GM15510 (cell line): ENCODE measurements around the gene UGT2A2.

ENCODE experiments used
- POLR2A ChIP-seq: IDR thresholded peaks from 3 replicates; pipeline ENCODE4 v1.6.1; 2011; ENCODE audit warnings: borderline replicate concordance; ENCODE audit not compliant: insufficient read length; ENCODE audit errors: extremely low read depth

The UGT2A2 gene

GRCh38 chr4:69639542-69639941, at the start of gene UGT2A2:
UGT2A2 (minus strand) TSS chr4:69639642; CDS start chr4:69639640, 2 bp downstream.
- TF ChIP-seq POLR2A: no peak

DNA sequence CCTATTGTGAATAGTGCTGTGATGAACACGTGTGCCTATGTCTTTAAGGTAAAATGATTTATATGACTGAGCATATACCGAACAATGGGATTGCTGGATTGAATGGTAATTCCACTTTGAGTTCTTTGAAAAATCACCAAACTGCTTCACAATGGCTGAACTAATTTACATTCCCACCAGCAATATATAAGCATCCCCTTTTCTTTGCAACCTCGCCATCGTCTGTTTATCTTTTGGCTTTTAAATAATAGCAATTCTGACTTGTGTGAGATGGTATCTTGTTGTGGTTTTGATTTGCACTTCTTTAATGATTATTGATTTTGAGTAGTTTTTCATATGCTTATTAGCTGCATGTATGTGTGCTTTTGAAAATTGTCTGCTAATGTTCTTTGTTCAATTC, 45.4 kb upstream of the UGT2A2 start:
- TF ChIP-seq POLR2A: no peak

DNA sequence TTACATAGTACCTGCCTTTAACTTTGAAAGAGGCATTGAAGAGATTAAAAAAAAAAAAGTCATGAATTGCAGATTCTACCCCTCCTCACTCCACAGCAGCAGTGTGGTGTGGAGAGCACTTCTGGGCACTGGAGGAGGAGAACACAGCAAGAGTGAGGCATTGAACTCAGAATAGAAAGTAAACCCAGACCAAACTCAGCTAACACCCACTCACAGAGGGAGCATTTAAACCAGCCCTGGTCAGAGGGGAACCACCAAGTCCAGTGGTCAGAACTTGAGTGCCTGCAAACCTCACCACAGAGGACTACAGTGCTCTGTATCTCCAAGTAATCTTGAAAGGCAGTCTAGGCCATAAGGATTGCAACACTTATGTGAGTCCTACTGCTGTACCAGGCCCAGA, 29.2 kb upstream of the UGT2A2 start:
- no peak for TF ChIP-seq POLR2A

DNA sequence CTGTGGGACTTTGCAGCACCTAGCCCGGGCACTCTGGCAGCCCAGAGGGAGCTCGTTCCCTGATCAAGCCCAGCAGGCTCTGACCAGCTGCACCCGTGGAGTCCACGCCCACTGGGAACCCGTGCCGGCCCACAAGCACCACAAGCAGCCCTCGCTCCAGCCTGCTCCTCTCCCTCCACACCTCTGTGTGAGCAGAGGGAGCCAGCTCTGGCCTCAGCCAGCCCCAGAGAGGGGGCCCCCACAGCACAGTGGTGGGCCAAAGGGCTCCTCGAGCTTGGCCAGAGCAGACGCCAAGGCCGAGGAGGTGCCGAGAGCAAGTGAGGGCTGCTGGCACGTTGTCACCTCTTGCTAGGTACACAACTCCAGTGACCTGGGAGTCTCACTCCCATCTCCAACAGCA, 18.7 kb upstream of the UGT2A2 start:
- TF ChIP-seq POLR2A: no peak

DNA sequence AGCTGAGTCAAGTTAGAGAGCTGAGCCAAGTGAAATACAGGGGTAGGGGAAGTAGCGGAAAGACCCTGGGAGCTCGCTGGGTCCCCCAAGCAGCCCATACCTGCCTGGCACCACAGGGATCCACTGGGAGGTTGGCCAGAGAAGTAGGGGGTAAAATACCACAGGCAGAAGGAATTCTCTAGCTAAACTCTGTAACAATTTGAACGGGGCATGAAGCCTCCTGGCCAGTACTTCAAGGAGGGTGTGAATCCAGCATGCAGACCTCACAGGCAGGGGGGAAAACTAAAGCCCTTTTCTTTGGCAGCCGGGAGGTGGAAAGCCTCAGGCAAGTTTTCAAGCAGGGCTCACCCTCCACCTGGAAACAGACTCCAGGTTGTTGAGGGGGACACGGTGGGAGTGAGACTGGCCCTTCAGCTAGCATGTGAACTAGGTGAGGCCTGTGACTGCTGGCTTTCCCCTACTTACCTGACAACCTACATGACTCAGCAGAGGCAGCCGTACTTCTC, 17.3 kb upstream of the UGT2A2 start:
- TF ChIP-seq POLR2A: no peak

GRCh38 chr4:69653147-69653546, 13.7 kb upstream of the UGT2A2 start, which contains the start of gene UGT2A1:
UGT2A1 (minus strand) TSS chr4:69653247; CDS start chr4:69647644, 5,603 bp downstream.
- no peak for TF ChIP-seq POLR2A

GRCh38 chr4:69650872-69651271, 11.4 kb upstream of the UGT2A2 start:
- TF ChIP-seq POLR2A: no peak

GRCh38 chr4:69649629-69650028, 10.2 kb upstream of the UGT2A2 start:
- no peak for TF ChIP-seq POLR2A

GRCh38 chr4:69649207-69649606, 9.8 kb upstream of the UGT2A2 start:
- TF ChIP-seq POLR2A: no peak

GRCh38 chr4:69642961-69643360, 3.5 kb upstream of the UGT2A2 start:
- TF ChIP-seq POLR2A: no peak

DNA sequence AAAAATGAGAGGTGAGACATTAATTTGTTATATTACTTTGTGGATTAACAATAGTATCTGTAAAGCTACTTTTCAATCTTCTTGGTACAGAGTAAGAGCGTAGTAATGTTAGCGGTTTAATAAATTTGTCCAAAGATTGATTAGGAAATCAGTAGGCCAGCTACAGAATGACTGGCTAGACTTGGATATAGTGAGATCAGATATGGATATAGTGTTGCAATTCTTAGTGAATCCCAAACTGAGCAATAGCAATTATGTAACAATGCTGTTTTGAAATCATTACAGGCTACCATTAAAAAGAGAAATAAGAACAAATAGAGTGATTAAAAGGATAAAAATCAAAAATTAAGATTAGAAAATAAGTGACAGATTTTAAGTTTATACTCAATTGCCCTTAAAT, 847 bp upstream of the UGT2A2 start:
- no peak for TF ChIP-seq POLR2A

GRCh38 chr4:69617083-69617694, 22.3 kb downstream of the UGT2A2 start:
- TF ChIP-seq POLR2A: no peak

GRCh38 chr4:69610484-69610883, 29.0 kb downstream of the UGT2A2 start:
- TF ChIP-seq POLR2A: no peak

GRCh38 chr4:69601065-69601464, 38.4 kb downstream of the UGT2A2 start:
- TF ChIP-seq POLR2A: no peak

DNA sequence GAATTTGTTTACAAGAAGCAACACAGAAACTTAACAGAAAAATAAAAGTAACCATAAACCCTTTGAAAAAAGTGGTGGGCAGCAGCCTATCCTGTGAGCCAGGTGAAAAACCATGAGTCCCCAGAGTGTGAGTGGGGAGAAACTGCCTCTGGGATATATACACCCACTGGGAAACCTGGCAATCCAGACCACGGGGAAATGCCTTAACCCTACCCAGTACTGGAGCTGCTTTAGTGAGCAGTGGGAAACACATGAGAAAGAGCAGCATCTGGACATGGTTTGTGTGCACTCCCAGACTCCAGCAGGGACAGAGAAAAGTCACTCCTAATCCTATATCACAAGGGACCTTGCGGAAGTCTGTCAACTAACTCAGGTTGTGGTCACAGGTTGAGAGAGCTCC, 39.4 kb downstream of the UGT2A2 start:
- TF ChIP-seq POLR2A: no peak

GRCh38 chr4:69594382-69594781, 45.1 kb downstream of the UGT2A2 start:
- TF ChIP-seq POLR2A: no peak

DNA sequence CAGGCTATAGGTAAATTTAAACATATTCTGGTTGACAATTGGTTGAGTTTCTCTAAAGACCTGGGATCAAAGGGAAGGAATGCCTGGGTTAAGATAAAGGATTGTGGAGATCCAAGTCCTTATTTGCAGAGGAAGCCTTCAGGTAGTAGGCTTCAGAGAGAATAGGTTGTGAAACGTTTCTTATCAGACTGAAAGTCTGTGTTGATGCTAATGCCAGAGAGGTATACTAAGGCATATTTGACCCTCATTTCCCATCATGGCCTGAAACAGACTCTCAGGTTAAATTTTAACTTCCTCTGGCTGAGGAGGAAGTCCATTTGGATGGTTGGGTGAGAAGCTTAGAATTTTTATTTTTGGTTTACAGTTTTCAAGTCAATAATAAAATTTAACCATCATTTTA, 48.1 kb downstream of the UGT2A2 start:
- no peak for TF ChIP-seq POLR2A

DNA sequence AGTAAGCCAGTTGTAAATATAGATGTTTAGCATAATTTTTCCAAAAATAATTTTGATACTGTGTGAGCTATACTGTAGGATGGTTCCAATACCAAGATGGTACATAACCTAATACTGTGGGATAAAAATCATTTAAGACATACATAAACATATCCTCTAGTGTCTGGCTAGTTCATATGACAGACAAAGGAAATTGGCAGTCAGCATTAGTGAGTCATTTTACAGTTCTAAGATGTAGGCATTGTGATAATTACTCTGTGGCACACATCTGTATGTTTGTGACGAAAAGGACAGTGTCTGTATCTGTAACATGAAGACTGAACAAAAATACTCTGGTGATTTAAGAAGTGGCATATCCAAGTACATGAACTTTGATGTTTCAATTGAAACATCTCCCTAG, 49.6 kb downstream of the UGT2A2 start:
- no peak for TF ChIP-seq POLR2A

GRCh38 chr4:69584135-69584534, 55.3 kb downstream of the UGT2A2 start:
- TF ChIP-seq POLR2A: no peak
